Thyroid gland (tissue), 4 donors: Measurements from ENCODE around the gene CTAG1A. TPM values are rescaled to one million over a fixed set of nuclear protein-coding genes. Genes with fewer than 3 reads are reported as not detected.

Experiments
- DNase-seq, 2 donors: peaks; one replicate each; pipeline ENCODE4 v3.0.0-alpha.2; 2019
- H3K27ac ChIP-seq, 3 donors: fragments of 200-600 bp; sonication (generic); 1 replicate in 2 of 3; 2 replicates in 1 of 3; pipeline ENCODE4 v1.5.1; 2016 to 2019; ENCODE audit warnings: mild to moderate bottlenecking in 1 of 3, moderate library complexity in 1 of 3
- H3K27me3 ChIP-seq: fragments of 200-600 bp; sonication (generic); one replicate; pipeline ENCODE4 v1.5.1; 2019
- H3K36me3 ChIP-seq, 2 donors: fragments of 200-600 bp; sonication (generic); one replicate each; pipeline ENCODE4 v1.5.1; 2016 to 2019
- H3K4me1 ChIP-seq, 2 donors: fragments of 200-600 bp; sonication (generic); one replicate each; pipeline ENCODE4 v1.5.1; 2017 to 2019
- H3K4me3 ChIP-seq, 3 donors: fragments of 200-600 bp; sonication (generic); replicated peaks in 1 of 3; 1 replicate in 2 of 3; 2 replicates in 1 of 3; pipeline ENCODE4 v1.5.1; 2016; ENCODE audit warnings: mild to moderate bottlenecking in 1 of 3
- H3K9me3 ChIP-seq: fragments of 200-600 bp; sonication (generic); one replicate; pipeline ENCODE4 v1.5.1; 2017
- CTCF ChIP-seq, 6 experiments: fragments of 200-600 bp in 3 of 6; fragments of 450-650 bp in 3 of 6; sonication (generic) in 3 of 6; IDR thresholded peaks; one replicate each; pipeline ENCODE4 v1.5.1; 2016 to 2019; ENCODE audit warnings: antibody characterized with exemption in 6 of 6, mild to moderate bottlenecking in 2 of 6, inconsistent platforms in 1 of 6, moderate library complexity in 1 of 6
- POLR2A ChIP-seq, 2 donors: fragments of 450-650 bp; IDR thresholded peaks; one replicate each; pipeline ENCODE4 v1.6.1; 2017; ENCODE audit warnings: antibody characterized with exemption in 2 of 2, mild to moderate bottlenecking in 2 of 2, moderate library complexity in 1 of 2
- WGBS, 2 donors: methylation state at CpG; one replicate each; pipeline ENCODE4 v1.1.5; 2017; 5-methylcytosine and 5-hydroxymethylcytosine counted together
- intact Hi-C: fragments of 100-400 bp; cut with DNase I; formaldehyde crosslinking; loops from one replicate; pipeline ENCODE4 v1.15.1; 2023
- total RNA-seq, 4 donors: library from RNA; depleted of rRNA; stranded (reverse); fragments of >200 nt; gene quantifications; one replicate each; pipeline ENCODE4 v1.2.3, GENCODE V29; 2016

The CTAG1A gene
- total RNA-seq, 4 donors from 2014 or later = not detected

- Histone ChIP-seq H3K27ac (no peak overlapping the region), H3K36me3 (no peaks in the 10 kb centered on the region), H3K4me1 (no peaks in the 10 kb centered on the region), H3K9me3 (no peaks in the 10 kb centered on the region), H3K27me3 (no peaks in the 10 kb centered on the region), H3K4me3 (no peak overlapping the region)
- DNase-seq = no peak
- WGBS, 2 donors = 69 to 81% methylated on average over 2 of the region's 2 CpGs
- TF ChIP-seq POLR2A (IDR thresholded peaks at IDR 0.05) (no peak), CTCF (IDR thresholded peaks at IDR 0.05) (peak in 1 of 6 experiments; percentile 12)
- intact Hi-C loops = no loop called here
Observed at GRCh38 chrX:154595559-154596249, 10.8 kb downstream of the CTAG1A start.

GRCh38 chrX:154596290-154596929, 11.5 kb downstream of the CTAG1A start:
- no peak for TF ChIP-seq CTCF (IDR thresholded peaks at IDR 0.05)
- no peak for TF ChIP-seq POLR2A (IDR thresholded peaks at IDR 0.05)
- DNase-seq = peak; percentile 32 to 52

GRCh38 chrX:154597221-154597620, 12.3 kb downstream of the CTAG1A start:
- intact Hi-C loops = no loop called here
- no peak overlapping the region for H3K27ac ChIP-seq
- 94 to 96% methylated on average over 11 of the region's 12 CpGs for WGBS, 2 donors
- no peaks in the 10 kb centered on the region for H3K36me3 ChIP-seq
- TF ChIP-seq POLR2A (IDR thresholded peaks at IDR 0.05) (no peak), CTCF (IDR thresholded peaks at IDR 0.05) (no peak)
- H3K27me3 ChIP-seq = no peaks in the 10 kb centered on the region
- no peak for DNase-seq
- H3K4me3 ChIP-seq = no peak overlapping the region
- H3K4me1 ChIP-seq = no peaks in the 10 kb centered on the region
- H3K9me3 ChIP-seq = no peaks in the 10 kb centered on the region

More at GRCh38 chrX:154596290-154596929, 11.5 kb downstream of the CTAG1A start:
- Histone ChIP-seq H3K4me1 (no peaks in the 10 kb centered on the region), H3K27ac (no peak overlapping the region), H3K4me3 (no peak overlapping the region), H3K9me3 (no peaks in the 10 kb centered on the region), H3K36me3 (no peaks in the 10 kb centered on the region), H3K27me3 (no peaks in the 10 kb centered on the region)
- whole genome bisulfite sequencing, 2 donors = 14 to 19% methylated on average over 3 of the region's 3 CpGs
- intact Hi-C loops = no loop called here

GRCh38 chrX:154598656-154599055, 13.7 kb downstream of the CTAG1A start:
- no peak overlapping the region for H3K27ac ChIP-seq
- no peaks in the 10 kb centered on the region for H3K27me3 ChIP-seq
- intact Hi-C loops = no loop called here
- no peaks in the 10 kb centered on the region for H3K36me3 ChIP-seq
- H3K4me1 ChIP-seq = no peaks in the 10 kb centered on the region
- TF ChIP-seq CTCF (IDR thresholded peaks at IDR 0.05) (no peak), POLR2A (IDR thresholded peaks at IDR 0.05) (no peak)
- DNase-seq = no peak
- no peak overlapping the region for H3K4me3 ChIP-seq
- no peaks in the 10 kb centered on the region for H3K9me3 ChIP-seq
- 79 to 100% methylated on average over 1 to 5 of the region's 8 CpGs for WGBS, 2 donors

GRCh38 chrX:154599531-154599930, 14.6 kb downstream of the CTAG1A start:
- Histone ChIP-seq H3K36me3 (no peaks in the 10 kb centered on the region), H3K27ac (no peak overlapping the region), H3K4me1 (no peaks in the 10 kb centered on the region), H3K27me3 (no peaks in the 10 kb centered on the region), H3K9me3 (no peaks in the 10 kb centered on the region), H3K4me3 (no peak overlapping the region)
- DNase-seq = no peak
- WGBS, 2 donors = 96 to 98% methylated on average over 7 to 14 of the region's 14 CpGs
- TF ChIP-seq CTCF (IDR thresholded peaks at IDR 0.05) = no peak
- no peak for TF ChIP-seq POLR2A (IDR thresholded peaks at IDR 0.05)
- intact Hi-C loops = no loop called here
